ENCODE data around the gene P2RY4. TPM values are rescaled to one million over a fixed set of nuclear protein-coding genes. Genes with fewer than 3 reads are reported as not detected.
"Not testable (repeated sequence)": the region's sequence is repeated elsewhere in the genome, so short reads cannot be mapped to it uniquely, and the experiment has no call there.

Gene P2RY4
- total and polyA plus RNA-seq, 5 donors, result 0.05 TPM; not detected in 4

- no peak overlapping the region for H3K4me3 ChIP-seq (ENCODE audit: low read length)
- ATAC-seq (no peak), DNase-seq (no peak)
- WGBS, result 92% methylated on average over 2 of the region's 2 CpGs
- H3K4me1 ChIP-seq (ENCODE audit: control insufficient read depth, insufficient read depth, low read length), result no peaks in the 10 kb centered on the region
- no peaks in the 10 kb centered on the region for H3K27me3 ChIP-seq (ENCODE audit: control insufficient read depth, insufficient read depth)
- H3K9me3 ChIP-seq (ENCODE audit: control insufficient read depth, low read length), result no peaks in the 10 kb centered on the region
- intact Hi-C loops (cut with DNase I), result no loop called here
- no peak overlapping the region for H3K27ac ChIP-seq (ENCODE audit: low read length)
Measured at GRCh38 chrX:70241501-70241900, 18.5 kb downstream of the P2RY4 start.

GRCh38 chrX:70240751-70241150 lies 19.3 kb downstream of the P2RY4 start:
- Histone ChIP-seq H3K4me1 (ENCODE audit: control insufficient read depth, insufficient read depth, low read length) (no peaks in the 10 kb centered on the region), H3K9me3 (ENCODE audit: control insufficient read depth, low read length) (no peaks in the 10 kb centered on the region), H3K27me3 (ENCODE audit: control insufficient read depth, insufficient read depth) (no peaks in the 10 kb centered on the region), H3K27ac (ENCODE audit: low read length) (no peak overlapping the region), H3K4me3 (ENCODE audit: low read length) (no peak overlapping the region)
- intact Hi-C loops (cut with DNase I), result no loop called here
- ATAC-seq (no peak), DNase-seq (no peak)
- WGBS, result 85% methylated on average over 1 of the region's 1 CpG

GRCh38 chrX:70234355-70234754 lies 25.6 kb downstream of the P2RY4 start, which contains the start of gene AWAT1:
Gene AWAT1, plus strand, starts transcription at chrX:70234655. Its CDS starts 41 bp downstream, at chrX:70234696.
- intact Hi-C loops (cut with DNase I), result no loop called here
- H3K27me3 ChIP-seq (ENCODE audit: control insufficient read depth, insufficient read depth), result no peaks in the 10 kb centered on the region
- 85% methylated on average over 3 of the region's 3 CpGs for WGBS
- H3K9me3 ChIP-seq (ENCODE audit: control insufficient read depth, low read length), result no peaks in the 10 kb centered on the region
- no peak for ATAC-seq
- no peak within 1 kb of the TSS for H3K27ac ChIP-seq (ENCODE audit: low read length)
- H3K4me1 ChIP-seq (ENCODE audit: control insufficient read depth, insufficient read depth, low read length), result no peaks in the 10 kb centered on the region
- H3K4me3 ChIP-seq (ENCODE audit: low read length), result no peak within 1 kb of the TSS
- DNase-seq, result no peak

- Histone ChIP-seq H3K9me3 (ENCODE audit: control insufficient read depth, low read length) (no peaks in the 10 kb centered on the region), H3K27ac (ENCODE audit: low read length) (no peak overlapping the region), H3K27me3 (ENCODE audit: control insufficient read depth, insufficient read depth) (no peaks in the 10 kb centered on the region), H3K4me3 (ENCODE audit: low read length) (no peak overlapping the region), H3K4me1 (ENCODE audit: control insufficient read depth, insufficient read depth, low read length) (no peaks in the 10 kb centered on the region)
- intact Hi-C loops (cut with DNase I), result no loop called here
- ATAC-seq (peak in 1 of 2 donors; percentile 47), DNase-seq (no peak)
- WGBS, result 20% methylated on average over 4 of the region's 4 CpGs
Measured at GRCh38 chrX:70231666-70232065, 28.3 kb downstream of the P2RY4 start.

GRCh38 chrX:70226687-70227086 lies 33.3 kb downstream of the P2RY4 start:
- Histone ChIP-seq H3K4me3 (ENCODE audit: low read length) (no peak overlapping the region), H3K9me3 (ENCODE audit: control insufficient read depth, low read length) (no peaks in the 10 kb centered on the region), H3K27ac (ENCODE audit: low read length) (no peak overlapping the region), H3K4me1 (ENCODE audit: control insufficient read depth, insufficient read depth, low read length) (no peaks in the 10 kb centered on the region), H3K27me3 (ENCODE audit: control insufficient read depth, insufficient read depth) (no peaks in the 10 kb centered on the region)
- DNase-seq, result no peak
- WGBS, result 90% methylated on average over 2 of the region's 2 CpGs
- intact Hi-C loops (cut with DNase I), result no loop called here
- no peak for ATAC-seq

GRCh38 chrX:70226048-70226447 lies 34.0 kb downstream of the P2RY4 start:
- Histone ChIP-seq H3K9me3 (ENCODE audit: control insufficient read depth, low read length) (no peaks in the 10 kb centered on the region), H3K27ac (ENCODE audit: low read length) (no peak overlapping the region), H3K27me3 (ENCODE audit: control insufficient read depth, insufficient read depth) (no peaks in the 10 kb centered on the region), H3K4me1 (ENCODE audit: control insufficient read depth, insufficient read depth, low read length) (no peaks in the 10 kb centered on the region), H3K4me3 (ENCODE audit: low read length) (no peak overlapping the region)
- intact Hi-C loops (cut with DNase I), result no loop called here
- ATAC-seq (no peak), DNase-seq (no peak)

GRCh38 chrX:70219938-70220764 lies 39.9 kb downstream of the P2RY4 start:
- no peaks in the 10 kb centered on the region for H3K4me1 ChIP-seq (ENCODE audit: control insufficient read depth, insufficient read depth, low read length)
- 73% methylated on average over 5 of the region's 5 CpGs for WGBS
- H3K27me3 ChIP-seq (ENCODE audit: control insufficient read depth, insufficient read depth), result no peaks in the 10 kb centered on the region
- H3K9me3 ChIP-seq (ENCODE audit: control insufficient read depth, low read length), result no peaks in the 10 kb centered on the region
- H3K27ac ChIP-seq (ENCODE audit: low read length), result no peak overlapping the region
- H3K4me3 ChIP-seq (ENCODE audit: low read length), result no peak overlapping the region
- ATAC-seq (peak; percentile 60 to 90), DNase-seq (peak in 2 of 3 donors; percentile 36 to 78)
- intact Hi-C loops (cut with DNase I), result no loop called here

GRCh38 chrX:70209570-70209969 lies 50.4 kb downstream of the P2RY4 start:
- ATAC-seq; intact Hi-C loops (cut with DNase I); H3K27ac ChIP-seq (ENCODE audit: low read length); H3K9me3 ChIP-seq (ENCODE audit: control insufficient read depth, low read length); H3K4me1 ChIP-seq (ENCODE audit: control insufficient read depth, insufficient read depth, low read length); H3K4me3 ChIP-seq (ENCODE audit: low read length); DNase-seq; H3K27me3 ChIP-seq (ENCODE audit: control insufficient read depth, insufficient read depth): not testable (repeated sequence)
- 57% methylated on average over 6 of the region's 6 CpGs for WGBS

GRCh38 chrX:70208479-70208878 lies 51.5 kb downstream of the P2RY4 start:
- no peak for ATAC-seq
- Histone ChIP-seq H3K9me3 (ENCODE audit: control insufficient read depth, low read length) (no peaks in the 10 kb centered on the region), H3K4me1 (ENCODE audit: control insufficient read depth, insufficient read depth, low read length) (no peaks in the 10 kb centered on the region), H3K27ac (ENCODE audit: low read length) (no peak overlapping the region), H3K4me3 (ENCODE audit: low read length) (no peak overlapping the region), H3K27me3 (ENCODE audit: control insufficient read depth, insufficient read depth) (no peaks in the 10 kb centered on the region)
- no peak for DNase-seq
- intact Hi-C loops (cut with DNase I), result no loop called here

Other genes with a start within 250 kb of the P2RY4 start
- gene AWAT2, start 210.3 kb downstream of the P2RY4 start, total RNA-seq, result not detected
- gene AWAT2, start 210.3 kb downstream of the P2RY4 start, polyA plus RNA-seq, result not detected
- gene OTUD6A, start 197.7 kb downstream of the P2RY4 start, total RNA-seq, result not detected
- not detected for gene OTUD6A, start 197.7 kb downstream of the P2RY4 start, polyA plus RNA-seq
- 10 to 100 TPM; 42.9 to 71.5 (median 53.8) TPM for gene IGBP1, start 126.8 kb downstream of the P2RY4 start, total RNA-seq
- gene IGBP1, start 126.8 kb downstream of the P2RY4 start, polyA plus RNA-seq, result 45.9 TPM
- gene DGAT2L6, start 82.7 kb downstream of the P2RY4 start, total RNA-seq, result not detected
- not detected for gene DGAT2L6, start 82.7 kb downstream of the P2RY4 start, polyA plus RNA-seq
- not detected for gene AWAT1, start 25.5 kb downstream of the P2RY4 start, total RNA-seq
- not detected for gene AWAT1, start 25.5 kb downstream of the P2RY4 start, polyA plus RNA-seq
- not detected for gene ARR3, start 8.1 kb upstream of the P2RY4 start, total RNA-seq
- not detected for gene ARR3, start 8.1 kb upstream of the P2RY4 start, polyA plus RNA-seq
- gene RAB41, start 22.0 kb upstream of the P2RY4 start, total RNA-seq, result not detected
- not detected for gene RAB41, start 22.0 kb upstream of the P2RY4 start, polyA plus RNA-seq
- 10 to 100 TPM; 34.6 to 41.4 (median 40.4) TPM for gene PDZD11, start 29.7 kb upstream of the P2RY4 start, total RNA-seq
- gene PDZD11, start 29.7 kb upstream of the P2RY4 start, polyA plus RNA-seq, result 64.4 TPM
- under 1 TPM; 0.14 to 0.65 (median 0.44) TPM for gene KIF4A, start 29.9 kb upstream of the P2RY4 start, total RNA-seq
- 0.05 TPM for gene KIF4A, start 29.9 kb upstream of the P2RY4 start, polyA plus RNA-seq
- gene GDPD2, start 163.1 kb upstream of the P2RY4 start, total RNA-seq, result not detected
- not detected for gene GDPD2, start 163.1 kb upstream of the P2RY4 start, polyA plus RNA-seq
- gene DLG3, start 184.6 kb upstream of the P2RY4 start, total RNA-seq, result 10 to 100 TPM; 11.9 to 20.8 (median 15.7) TPM
- gene DLG3, start 184.6 kb upstream of the P2RY4 start, polyA plus RNA-seq, result 7.3 TPM